OCI-LY1 (cell line): ENCODE measurements around the gene LMF2.

ENCODE experiments used
- EZH2 ChIP-seq: fragments of 200-600 bp; sonication (generic), shearing (Covaris generic); IDR thresholded peaks from 2 replicates; pipeline ENCODE4 v1.8.0; 2017; ENCODE audit warnings: borderline replicate concordance, mixed run types, mild to moderate bottlenecking, antibody characterized with exemption, low read length, moderate library complexity, mixed read lengths
- TF ChIP-seq, protein P1 (sequence below): fragments of 200-600 bp; sonication (generic), shearing (Covaris generic); IDR thresholded peaks from 2 replicates; pipeline ENCODE4 v1.5.1; 2017; ENCODE audit warnings: mild to moderate bottlenecking, antibody characterized with exemption, low read length, moderate library complexity, mixed read lengths

- TF ChIP-seq, protein P1, sequence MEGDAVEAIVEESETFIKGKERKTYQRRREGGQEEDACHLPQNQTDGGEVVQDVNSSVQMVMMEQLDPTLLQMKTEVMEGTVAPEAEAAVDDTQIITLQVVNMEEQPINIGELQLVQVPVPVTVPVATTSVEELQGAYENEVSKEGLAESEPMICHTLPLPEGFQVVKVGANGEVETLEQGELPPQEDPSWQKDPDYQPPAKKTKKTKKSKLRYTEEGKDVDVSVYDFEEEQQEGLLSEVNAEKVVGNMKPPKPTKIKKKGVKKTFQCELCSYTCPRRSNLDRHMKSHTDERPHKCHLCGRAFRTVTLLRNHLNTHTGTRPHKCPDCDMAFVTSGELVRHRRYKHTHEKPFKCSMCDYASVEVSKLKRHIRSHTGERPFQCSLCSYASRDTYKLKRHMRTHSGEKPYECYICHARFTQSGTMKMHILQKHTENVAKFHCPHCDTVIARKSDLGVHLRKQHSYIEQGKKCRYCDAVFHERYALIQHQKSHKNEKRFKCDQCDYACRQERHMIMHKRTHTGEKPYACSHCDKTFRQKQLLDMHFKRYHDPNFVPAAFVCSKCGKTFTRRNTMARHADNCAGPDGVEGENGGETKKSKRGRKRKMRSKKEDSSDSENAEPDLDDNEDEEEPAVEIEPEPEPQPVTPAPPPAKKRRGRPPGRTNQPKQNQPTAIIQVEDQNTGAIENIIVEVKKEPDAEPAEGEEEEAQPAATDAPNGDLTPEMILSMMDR, result no peak
- TF ChIP-seq EZH2, result no peak
These were observed 11.6 kb upstream of the LMF2 start for GRCh38 chr22:50519151-50519550.
